CD4-positive, alpha-beta T cell (primary cell): ENCODE measurements around the gene GSTCD. TPM values are rescaled to one million over a fixed set of nuclear protein-coding genes. Genes with fewer than 3 reads are reported as not detected.
"Not testable (repeated sequence)": the region's sequence is repeated elsewhere in the genome, so short reads cannot be mapped to it uniquely, and the experiment has no call there.

Experiments used
- ATAC-seq: fragments of 200-7000 bp; cut with Tn5 transposase; one replicate; pipeline ENCODE4 v1.10.0; 2022; ENCODE audit warnings: mild to moderate bottlenecking; ENCODE audit not compliant: poor library complexity
- CTCF ChIA-PET: fragments of 350-600 bp; sonication (Branson Sonifier 250); formaldehyde crosslinking; loops from one replicate; lab custom pipeline; 2021; ENCODE audit warnings: antibody characterized with exemption, inconsistent platforms; lab: Charles Lee
- POLR2A ChIA-PET: fragments of 350-600 bp; sonication (Branson Sonifier 250); formaldehyde crosslinking; loops from one replicate; lab custom pipeline; 2021; ENCODE audit warnings: antibody characterized with exemption, inconsistent platforms; lab: Charles Lee
- DNase-seq, 14 experiments: peaks; one replicate each; pipeline ENCODE4 v3.0.0-alpha.2; 2013 to 2020; ENCODE audit warnings: mixed read lengths in 2 of 14
- H3K27ac ChIP-seq, 2 donors: one replicate each; pipeline versions ENCODE4 v1.5.1 to v1.7.0; 2013; ENCODE audit warnings: low read length in 2 of 2, low read depth in 1 of 2, mild to moderate bottlenecking in 1 of 2
- H3K27me3 ChIP-seq, 2 experiments: 1 replicate in 1 of 2; 2 replicates in 1 of 2; pipeline versions ENCODE4 v1.6.1 to v1.7.0; 2013; ENCODE audit warnings: low read length in 2 of 2, control low read depth in 1 of 2, mild to moderate bottlenecking in 1 of 2, moderate library complexity in 1 of 2; ENCODE audit not compliant: insufficient read depth in 2 of 2, control insufficient read depth in 1 of 2
- H3K36me3 ChIP-seq: one replicate; pipeline ENCODE4 v1.6.1; 2013; ENCODE audit warnings: low read length, control low read depth; ENCODE audit not compliant: insufficient read depth
- H3K4me1 ChIP-seq: one replicate; pipeline ENCODE4 v1.6.1; 2013; ENCODE audit warnings: low read length, control low read depth; ENCODE audit not compliant: insufficient read depth
- H3K4me3 ChIP-seq: one replicate; pipeline ENCODE4 v1.5.1; 2013; ENCODE audit warnings: mild to moderate bottlenecking, low read length, moderate library complexity
- H3K9me3 ChIP-seq, 2 experiments: 1 replicate in 1 of 2; 2 replicates in 1 of 2; pipeline versions ENCODE4 v1.6.1 to v1.7.0; 2013; ENCODE audit warnings: low read length in 2 of 2, mild to moderate bottlenecking in 2 of 2, control low read depth in 1 of 2, moderate library complexity in 1 of 2; ENCODE audit not compliant: control insufficient read depth in 1 of 2, insufficient read depth in 1 of 2
- H3K27ac Mint-ChIP-seq: one replicate; pipeline ENCODE4 v1.8.0; 2020; ENCODE audit warnings: mixed read lengths
- H3K27me3 Mint-ChIP-seq: one replicate; pipeline ENCODE4 v1.8.0; 2021; ENCODE audit warnings: mixed read lengths
- H3K36me3 Mint-ChIP-seq: one replicate; pipeline ENCODE4 v1.8.0; 2021; ENCODE audit warnings: low read depth, mixed read lengths
- H3K4me1 Mint-ChIP-seq: one replicate; pipeline ENCODE4 v1.8.0; 2021; ENCODE audit warnings: low read depth, mixed read lengths
- H3K4me3 Mint-ChIP-seq: one replicate; pipeline ENCODE4 v1.8.0; 2020; ENCODE audit warnings: mild to moderate bottlenecking, mixed read lengths
- H3K9me3 Mint-ChIP-seq: one replicate; pipeline ENCODE4 v1.8.0; 2020; ENCODE audit warnings: mixed read lengths
- intact Hi-C, 2 experiments: fragments of 100-400 bp; cut with DNase I in 1 of 2; cut with micrococcal nuclease in 1 of 2; formaldehyde crosslinking; loops; one replicate each; pipeline versions ENCODE4 v1.15.1 to v1.9.0; 2023 to 2025; cut with DNase I, micrococcal nuclease
- total RNA-seq, 174 experiments: library from RNA in 2 of 174; stranded (reverse) in 2 of 174; gene quantifications; one replicate each; pipeline ENCODE4 v1.2.3 and lab custom pipeline; 2021 to 2026
- TF ChIP-seq, protein P1 (sequence below): fragments of 200-600 bp; IDR thresholded peaks from one replicate; pipeline ENCODE4 v1.8.0; 2022; ENCODE audit warnings: antibody characterized with exemption, mild to moderate bottlenecking

The GSTCD gene
- total RNA-seq, 2 experiments from 2014 or later = 5.2 to 5.3 TPM

DNA sequence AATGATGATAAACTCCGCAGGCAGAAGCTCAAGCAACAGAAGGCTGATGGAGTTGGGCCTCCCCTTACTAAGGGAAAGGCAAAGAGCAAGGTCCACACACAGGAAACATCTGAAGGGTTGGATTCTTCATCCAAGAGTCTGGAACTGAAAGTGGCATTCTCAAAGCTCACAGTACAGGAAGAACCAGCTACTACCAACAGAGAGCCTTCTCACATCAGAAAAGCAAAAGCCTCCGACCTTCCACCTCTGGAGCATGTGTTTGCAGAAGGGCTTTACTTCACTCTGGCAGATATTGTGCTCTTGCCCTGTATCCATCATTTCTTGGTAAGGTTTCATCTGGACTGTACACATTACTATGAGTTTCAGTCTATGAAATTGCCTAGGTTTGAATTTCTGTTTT lies 10.6 kb downstream of the GSTCD start:
- H3K4me1 Mint-ChIP-seq = no peaks in the 10 kb centered on the region
- ATAC-seq (no peak), DNase-seq (no peak)
- no peaks in the 10 kb centered on the region for H3K9me3 ChIP-seq
- no peaks in the 10 kb centered on the region for H3K36me3 ChIP-seq
- H3K36me3 Mint-ChIP-seq = peaks cover 20% of the 10 kb centered on the region
- no peaks in the 10 kb centered on the region for H3K27me3 ChIP-seq
- intact Hi-C loops = loop anchor here in 1 of 2 experiments (10.0 kb wide), 1 partner anchor 574 kb away; the partner anchor contains the start of gene TET2
- TF ChIP-seq, protein P1, sequence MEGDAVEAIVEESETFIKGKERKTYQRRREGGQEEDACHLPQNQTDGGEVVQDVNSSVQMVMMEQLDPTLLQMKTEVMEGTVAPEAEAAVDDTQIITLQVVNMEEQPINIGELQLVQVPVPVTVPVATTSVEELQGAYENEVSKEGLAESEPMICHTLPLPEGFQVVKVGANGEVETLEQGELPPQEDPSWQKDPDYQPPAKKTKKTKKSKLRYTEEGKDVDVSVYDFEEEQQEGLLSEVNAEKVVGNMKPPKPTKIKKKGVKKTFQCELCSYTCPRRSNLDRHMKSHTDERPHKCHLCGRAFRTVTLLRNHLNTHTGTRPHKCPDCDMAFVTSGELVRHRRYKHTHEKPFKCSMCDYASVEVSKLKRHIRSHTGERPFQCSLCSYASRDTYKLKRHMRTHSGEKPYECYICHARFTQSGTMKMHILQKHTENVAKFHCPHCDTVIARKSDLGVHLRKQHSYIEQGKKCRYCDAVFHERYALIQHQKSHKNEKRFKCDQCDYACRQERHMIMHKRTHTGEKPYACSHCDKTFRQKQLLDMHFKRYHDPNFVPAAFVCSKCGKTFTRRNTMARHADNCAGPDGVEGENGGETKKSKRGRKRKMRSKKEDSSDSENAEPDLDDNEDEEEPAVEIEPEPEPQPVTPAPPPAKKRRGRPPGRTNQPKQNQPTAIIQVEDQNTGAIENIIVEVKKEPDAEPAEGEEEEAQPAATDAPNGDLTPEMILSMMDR = no peak
- no peak overlapping the region for H3K27ac ChIP-seq
- H3K27me3 Mint-ChIP-seq = no peaks in the 10 kb centered on the region
- H3K27ac Mint-ChIP-seq = no peak overlapping the region
- CTCF ChIA-PET = interaction anchor here (1.0 kb wide), 1 partner anchor 9 kb away, joined by 4 read pairs; no protein-coding TSS in a partner anchor
- POLR2A ChIA-PET = interaction anchor here (4.2 kb wide), 1 partner anchor 11 kb away, joined by 10 read pairs; the partner anchor contains the start of genes GSTCD and INTS12
- H3K4me1 ChIP-seq = no peaks in the 10 kb centered on the region
- no peak overlapping the region for H3K4me3 Mint-ChIP-seq
- no peak overlapping the region for H3K4me3 ChIP-seq
- no peaks in the 10 kb centered on the region for H3K9me3 Mint-ChIP-seq

DNA sequence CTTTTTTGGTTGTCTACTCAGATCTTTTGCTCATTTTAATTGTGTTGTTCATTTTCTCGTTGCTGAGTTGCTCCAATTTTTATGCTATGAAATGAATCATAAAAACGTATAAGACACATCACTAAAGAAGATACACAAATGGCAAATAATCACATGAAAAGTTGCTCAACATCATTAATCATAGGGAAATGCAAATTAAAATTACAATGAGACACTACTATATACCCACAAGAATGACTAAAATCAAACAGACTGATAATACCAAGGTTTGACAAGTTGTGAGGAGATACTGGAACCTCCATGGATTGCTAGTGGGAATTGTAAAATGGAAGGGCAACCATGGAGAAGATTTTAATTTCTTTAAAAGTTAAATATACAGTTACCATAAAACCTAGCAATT lies 17.0 kb downstream of the GSTCD start:
- no peak overlapping the region for H3K4me3 ChIP-seq
- no peaks in the 10 kb centered on the region for H3K27me3 ChIP-seq
- no peaks in the 10 kb centered on the region for H3K9me3 ChIP-seq
- Mint-ChIP-seq H3K36me3 (peaks cover 48% of the 10 kb centered on the region), H3K4me3 (no peak overlapping the region), H3K9me3 (no peaks in the 10 kb centered on the region), H3K27me3 (no peaks in the 10 kb centered on the region), H3K4me1 (no peaks in the 10 kb centered on the region), H3K27ac (no peak overlapping the region)
- intact Hi-C loops = no loop called here
- H3K4me1 ChIP-seq = no peaks in the 10 kb centered on the region
- TF ChIP-seq, protein P1 = no peak
- DNase-seq (no peak), ATAC-seq (no peak)
- ChIA-PET POLR2A (no interaction called here), CTCF (no interaction called here)
- H3K36me3 ChIP-seq = no peaks in the 10 kb centered on the region
- no peak overlapping the region for H3K27ac ChIP-seq

DNA sequence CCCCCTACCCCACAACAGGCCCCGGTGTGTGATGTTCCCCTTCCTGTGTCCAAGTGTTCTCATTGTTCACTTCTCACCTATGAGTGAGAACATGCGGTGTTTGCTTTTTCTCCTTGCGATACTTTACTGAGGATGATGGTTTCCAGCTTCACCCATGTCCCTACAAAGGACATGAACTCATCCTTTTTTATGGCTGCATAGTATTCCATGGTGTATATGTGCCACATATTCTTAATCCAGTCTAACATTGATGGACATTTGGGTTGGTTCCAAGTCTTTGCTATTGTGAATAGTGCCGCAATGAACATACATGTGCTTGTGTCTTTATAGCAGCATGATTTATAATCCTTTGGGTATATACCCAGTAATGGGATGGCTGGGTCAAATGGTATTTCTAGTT lies 21.3 kb downstream of the GSTCD start:
- peaks cover 19% of the 10 kb centered on the region for H3K9me3 Mint-ChIP-seq
- intact Hi-C loops, DNase-seq, H3K9me3 ChIP-seq, H3K4me1 ChIP-seq, H3K4me3 ChIP-seq, CTCF ChIA-PET, H3K27me3 ChIP-seq, H3K27ac Mint-ChIP-seq, POLR2A ChIA-PET, H3K4me1 Mint-ChIP-seq, H3K27ac ChIP-seq, H3K36me3 ChIP-seq, ATAC-seq, H3K27me3 Mint-ChIP-seq, H3K4me3 Mint-ChIP-seq: not testable (repeated sequence)
- peaks cover 83% of the 10 kb centered on the region for H3K36me3 Mint-ChIP-seq

DNA sequence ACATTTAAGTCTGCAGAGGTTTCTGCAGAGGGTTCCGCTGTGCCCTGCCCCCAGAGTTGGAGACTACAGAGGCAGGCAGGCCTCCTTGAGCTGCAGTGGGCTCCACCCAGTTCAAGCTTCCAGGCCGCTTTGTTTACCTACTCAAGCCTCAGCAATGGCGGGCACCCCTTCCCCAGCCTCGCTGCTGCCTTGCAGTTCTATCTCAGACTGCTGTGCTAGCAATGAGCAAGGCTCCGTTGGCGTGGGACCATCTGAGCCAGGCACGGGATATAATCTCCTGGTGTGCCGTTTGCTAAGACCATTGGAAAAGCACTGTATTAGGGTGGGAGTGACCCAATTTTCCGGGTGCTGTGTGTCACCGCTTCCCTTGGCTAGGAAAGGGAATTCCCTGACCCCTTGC lies 26.6 kb downstream of the GSTCD start:
- ATAC-seq = not testable (repeated sequence)
- peaks cover 93% of the 10 kb centered on the region for H3K36me3 Mint-ChIP-seq

More for the DNA sequence above, 26.6 kb downstream of the GSTCD start:
- H3K27ac ChIP-seq, intact Hi-C loops, CTCF ChIA-PET, H3K4me1 ChIP-seq, POLR2A ChIA-PET, H3K9me3 ChIP-seq, H3K27me3 Mint-ChIP-seq, H3K27me3 ChIP-seq, DNase-seq, H3K4me3 ChIP-seq, H3K4me3 Mint-ChIP-seq, H3K4me1 Mint-ChIP-seq, H3K36me3 ChIP-seq, H3K27ac Mint-ChIP-seq: not testable (repeated sequence)
- H3K9me3 Mint-ChIP-seq = peaks cover 21% of the 10 kb centered on the region
